ENCODE measurements around the gene BROX.

DNA sequence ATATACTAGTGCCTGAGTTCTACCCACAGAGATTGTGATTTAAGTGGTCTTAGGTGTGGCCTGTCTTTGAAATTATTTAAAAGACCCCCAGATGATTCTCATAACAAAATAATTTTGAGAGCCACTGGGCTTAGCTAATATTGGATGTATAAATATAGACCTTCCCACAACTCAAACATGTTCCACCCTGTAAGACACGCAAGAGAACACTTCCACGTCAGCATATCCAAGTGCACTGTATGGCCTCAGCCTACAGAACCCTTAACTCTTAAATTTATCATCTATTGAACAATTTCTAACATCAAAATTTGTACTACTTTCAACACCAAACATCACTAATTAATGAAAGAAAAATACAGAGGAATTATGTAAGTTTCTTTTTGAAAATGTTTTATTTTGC, 27.1 kb downstream of the BROX start:
- TF ChIP-seq CTCF (conservative IDR thresholded peaks at IDR 0.05) = no peak
- no peak for TF ChIP-seq EZH2 (IDR thresholded peaks at IDR 0.05; ENCODE audit: low read depth)
